ENCODE measurements around the gene ZNF33B. TPM values are rescaled to one million over a fixed set of nuclear protein-coding genes. Genes with fewer than 3 reads are reported as not detected.

Gene ZNF33B
- total RNA-seq, 1 donor from 2014 or later: 7.9 TPM

DNA sequence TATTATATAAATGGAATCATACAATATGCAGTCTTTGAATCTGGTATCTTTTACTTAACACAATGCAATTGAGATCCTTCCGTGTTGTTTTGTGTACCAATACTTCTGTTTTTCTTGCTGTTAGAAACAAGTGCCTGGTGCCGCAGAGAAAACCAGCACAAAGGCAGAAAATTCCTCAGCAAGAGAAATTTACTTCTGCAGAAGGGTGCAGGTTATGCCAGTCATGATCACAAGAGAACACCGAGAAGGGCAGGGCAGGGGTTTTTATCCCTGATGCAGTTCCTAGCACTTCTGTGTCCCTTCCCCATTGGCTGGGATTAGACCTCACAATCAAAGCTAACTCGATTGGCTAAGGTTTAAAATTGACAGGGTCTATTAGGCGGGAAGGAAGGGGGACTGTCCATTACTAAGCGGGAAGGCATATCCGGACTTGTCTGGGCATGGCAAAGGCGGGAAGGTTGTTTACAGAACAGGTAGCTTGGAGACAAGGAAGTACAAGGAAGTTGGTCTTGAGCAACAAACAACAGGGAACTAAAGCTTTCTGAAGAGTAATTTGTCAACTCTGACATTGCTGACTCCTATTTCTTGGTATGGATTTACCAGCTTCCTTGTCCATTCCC, 2.4 kb upstream of the ZNF33B start:
- no peak for DNase-seq (ENCODE audit: low spot score)
- Mint-ChIP-seq H3K27ac (no peak overlapping the region), H3K4me1 (ENCODE audit: low read depth) (peaks cover 19% of the 10 kb centered on the region), H3K27me3 (ENCODE audit: insufficient read depth) (peaks cover 2% of the 10 kb centered on the region), H3K9me3 (no peaks in the 10 kb centered on the region), H3K4me3 (peak overlapping the region; percentile 19), H3K36me3 (ENCODE audit: low read depth) (peaks cover 6% of the 10 kb centered on the region)
- intact Hi-C loops (cut with micrococcal nuclease): no loop called here

- DNase-seq (ENCODE audit: low spot score): no peak
- H3K27ac Mint-ChIP-seq: peak overlapping the region; percentile 98
- peak overlapping the region; percentile 98 for H3K4me3 Mint-ChIP-seq
- peaks cover 2% of the 10 kb centered on the region for H3K27me3 Mint-ChIP-seq (ENCODE audit: insufficient read depth)
- no peaks in the 10 kb centered on the region for H3K9me3 Mint-ChIP-seq
- intact Hi-C loops (cut with micrococcal nuclease): loop anchor here (1.0 to 10.0 kb wide), 10 partner anchors 87 to 1178 kb away; partner anchors contain the start of gene BMS1
- H3K4me1 Mint-ChIP-seq (ENCODE audit: low read depth): peaks cover 19% of the 10 kb centered on the region
- peaks cover 14% of the 10 kb centered on the region for H3K36me3 Mint-ChIP-seq (ENCODE audit: low read depth)
Measured at GRCh38 chr10:42638821-42639270, 476 bp upstream of the ZNF33B start.

- peak overlapping the region; percentile 98 for H3K27ac Mint-ChIP-seq
- H3K27me3 Mint-ChIP-seq (ENCODE audit: insufficient read depth): no peaks in the 10 kb centered on the region
- peak overlapping the region; percentile 98 for H3K4me3 Mint-ChIP-seq
- DNase-seq (ENCODE audit: low spot score): no peak
- peaks cover 17% of the 10 kb centered on the region for H3K36me3 Mint-ChIP-seq (ENCODE audit: low read depth)
- H3K9me3 Mint-ChIP-seq: no peaks in the 10 kb centered on the region
- H3K4me1 Mint-ChIP-seq (ENCODE audit: low read depth): peaks cover 27% of the 10 kb centered on the region
- intact Hi-C loops (cut with micrococcal nuclease): loop anchor here (1.0 to 10.0 kb wide), 10 partner anchors 85 to 1180 kb away; partner anchors contain the start of gene BMS1
Measured at GRCh38 chr10:42637648-42638054, 719 bp downstream of the ZNF33B start.

DNA sequence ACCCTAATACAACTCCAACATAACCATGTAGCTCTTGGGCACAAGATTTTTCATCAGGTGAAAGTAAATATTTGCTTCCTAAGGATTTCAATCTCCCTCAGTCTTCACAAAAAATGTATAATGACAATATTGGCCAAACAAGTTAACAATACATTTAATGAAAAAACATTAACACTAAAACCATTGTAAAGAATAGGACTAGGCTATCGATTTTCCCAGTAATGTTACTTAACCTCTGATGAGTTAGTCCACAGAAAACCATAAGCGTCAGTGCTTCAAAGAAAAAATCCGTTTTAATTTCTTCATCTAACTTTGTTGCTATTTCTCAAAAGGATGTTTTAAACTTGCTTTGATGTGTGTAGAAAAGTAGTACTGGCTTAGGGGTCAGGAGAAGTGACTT, 1.2 kb downstream of the ZNF33B start:
- peak overlapping the region; percentile 98 for H3K27ac Mint-ChIP-seq
- no peaks in the 10 kb centered on the region for H3K27me3 Mint-ChIP-seq (ENCODE audit: insufficient read depth)
- DNase-seq (ENCODE audit: low spot score): no peak
- intact Hi-C loops (cut with micrococcal nuclease): loop anchor here (5.0 to 10.0 kb wide), 3 partner anchors 165 to 1180 kb away; no protein-coding TSS in a partner anchor
- peak overlapping the region; percentile 98 for H3K4me3 Mint-ChIP-seq
- peaks cover 29% of the 10 kb centered on the region for H3K4me1 Mint-ChIP-seq (ENCODE audit: low read depth)
- no peaks in the 10 kb centered on the region for H3K9me3 Mint-ChIP-seq
- peaks cover 17% of the 10 kb centered on the region for H3K36me3 Mint-ChIP-seq (ENCODE audit: low read depth)

DNA sequence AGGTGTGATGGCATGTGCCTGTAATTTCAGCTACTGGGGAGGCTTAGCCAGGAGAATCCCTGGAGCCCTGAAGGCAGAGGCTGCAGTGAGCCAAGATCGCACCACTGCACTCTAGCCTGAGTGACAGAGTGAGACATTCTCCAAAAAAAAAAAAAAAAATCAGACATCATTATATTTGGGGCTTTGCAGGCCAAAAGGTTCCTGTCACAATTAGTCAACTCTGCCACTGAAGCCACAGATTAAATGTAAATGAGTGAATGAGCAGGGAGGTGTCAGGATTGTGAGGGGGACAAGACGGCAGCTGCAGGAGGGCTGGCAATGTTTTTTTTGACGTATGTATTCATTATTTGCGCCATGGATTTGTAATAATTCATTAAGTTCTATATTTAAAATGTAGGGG, 3.3 kb downstream of the ZNF33B start:
- intact Hi-C loops (cut with micrococcal nuclease): loop anchor here (5.0 to 10.0 kb wide), 3 partner anchors 167 to 1182 kb away; no protein-coding TSS in a partner anchor
- Mint-ChIP-seq H3K36me3 (ENCODE audit: low read depth) (peaks cover 25% of the 10 kb centered on the region), H3K27me3 (ENCODE audit: insufficient read depth) (no peaks in the 10 kb centered on the region), H3K9me3 (no peaks in the 10 kb centered on the region), H3K4me3 (no peak overlapping the region), H3K27ac (no peak overlapping the region), H3K4me1 (ENCODE audit: low read depth) (peaks cover 38% of the 10 kb centered on the region)
- DNase-seq (ENCODE audit: low spot score): no peak

GRCh38 chr10:42632564-42632963, 5.8 kb downstream of the ZNF33B start:
- Mint-ChIP-seq H3K36me3 (ENCODE audit: low read depth) (peaks cover 43% of the 10 kb centered on the region), H3K4me3 (no peak overlapping the region), H3K9me3 (peaks cover 5% of the 10 kb centered on the region), H3K27ac (no peak overlapping the region), H3K4me1 (ENCODE audit: low read depth) (peaks cover 44% of the 10 kb centered on the region), H3K27me3 (ENCODE audit: insufficient read depth) (no peaks in the 10 kb centered on the region)
- intact Hi-C loops (cut with micrococcal nuclease): loop anchor here (10.0 kb wide), 1 partner anchor 962 kb away; no protein-coding TSS in a partner anchor
- DNase-seq (ENCODE audit: low spot score): no peak

DNA sequence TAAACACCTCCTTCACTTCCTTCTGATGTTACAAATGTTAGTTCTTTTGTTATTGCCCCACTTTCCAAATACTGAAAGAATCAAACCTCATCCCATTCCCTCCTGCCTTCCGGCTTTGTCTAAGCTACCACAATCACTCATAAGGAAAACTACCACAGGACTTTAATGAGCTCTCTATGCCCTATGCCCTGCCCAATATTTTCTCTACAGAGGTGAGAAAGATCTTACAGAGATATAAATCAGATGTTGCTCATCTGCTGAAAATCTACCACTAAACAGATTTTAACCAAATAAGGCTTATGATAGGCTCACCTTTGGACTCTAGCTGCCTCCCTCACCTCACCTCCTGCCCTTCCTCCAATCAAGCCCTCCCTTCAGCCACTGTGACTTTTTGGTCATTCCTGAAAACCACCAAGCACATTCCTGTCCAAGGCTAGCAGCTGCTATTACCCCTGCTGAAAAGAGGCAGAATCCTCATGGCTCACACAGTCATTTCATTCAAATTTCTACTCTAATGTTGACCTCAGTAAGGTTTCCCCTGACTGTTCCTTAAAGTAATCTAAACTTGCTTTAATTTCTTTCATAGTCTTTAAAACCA, 7.7 kb downstream of the ZNF33B start:
- peaks cover 11% of the 10 kb centered on the region for H3K9me3 Mint-ChIP-seq
- peak overlapping the region; percentile 72 for H3K27ac Mint-ChIP-seq
- peaks cover 29% of the 10 kb centered on the region for H3K4me1 Mint-ChIP-seq (ENCODE audit: low read depth)
- intact Hi-C loops (cut with micrococcal nuclease): loop anchor here (10.0 kb wide), 1 partner anchor 964 kb away; no protein-coding TSS in a partner anchor
- H3K36me3 Mint-ChIP-seq (ENCODE audit: low read depth): peaks cover 50% of the 10 kb centered on the region
- no peaks in the 10 kb centered on the region for H3K27me3 Mint-ChIP-seq (ENCODE audit: insufficient read depth)
- H3K4me3 Mint-ChIP-seq: peak overlapping the region; percentile 24
- no peak for DNase-seq (ENCODE audit: low spot score)

GRCh38 chr10:42623929-42624328, 14.4 kb downstream of the ZNF33B start:
- Mint-ChIP-seq H3K27ac (no peak overlapping the region), H3K27me3 (ENCODE audit: insufficient read depth) (no peaks in the 10 kb centered on the region)
- intact Hi-C loops (cut with micrococcal nuclease): no loop called here

GRCh38 chr10:42618424-42618823, 19.9 kb downstream of the ZNF33B start:
- Mint-ChIP-seq H3K4me1 (ENCODE audit: low read depth) (peaks cover 13% of the 10 kb centered on the region), H3K4me3 (no peak overlapping the region), H3K9me3 (peaks cover 13% of the 10 kb centered on the region), H3K36me3 (ENCODE audit: low read depth) (peaks cover 52% of the 10 kb centered on the region), H3K27ac (no peak overlapping the region), H3K27me3 (ENCODE audit: insufficient read depth) (no peaks in the 10 kb centered on the region)
- DNase-seq (ENCODE audit: low spot score): no peak
- intact Hi-C loops (cut with micrococcal nuclease): no loop called here

More at GRCh38 chr10:42623929-42624328, 14.4 kb downstream of the ZNF33B start:
- Mint-ChIP-seq H3K9me3 (peaks cover 22% of the 10 kb centered on the region), H3K4me1 (ENCODE audit: low read depth) (peaks cover 13% of the 10 kb centered on the region), H3K36me3 (ENCODE audit: low read depth) (peaks cover 60% of the 10 kb centered on the region), H3K4me3 (no peak overlapping the region)
- DNase-seq (ENCODE audit: low spot score): no peak

DNA sequence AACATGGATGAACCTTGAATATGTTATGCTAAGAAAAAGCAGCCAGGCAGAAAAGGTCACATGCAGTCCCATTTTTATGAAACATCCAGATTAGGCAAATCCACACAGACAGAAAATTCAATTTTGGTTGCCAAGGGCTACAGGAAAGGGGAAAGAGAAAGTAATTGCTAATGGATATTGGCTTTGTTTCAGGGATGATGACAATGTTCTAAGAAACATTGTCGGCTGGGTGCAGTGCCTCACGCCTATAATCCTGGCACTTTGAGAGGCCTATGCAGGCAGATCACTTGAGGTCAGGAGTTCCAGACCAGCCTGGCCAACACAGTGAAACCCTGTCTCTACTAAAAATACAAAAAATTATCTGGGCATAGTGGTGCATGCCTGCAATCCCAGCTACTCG, 23.0 kb downstream of the ZNF33B start:
- Mint-ChIP-seq H3K4me3 (no peak overlapping the region), H3K27me3 (ENCODE audit: insufficient read depth) (no peaks in the 10 kb centered on the region), H3K36me3 (ENCODE audit: low read depth) (peaks cover 50% of the 10 kb centered on the region), H3K9me3 (peaks cover 13% of the 10 kb centered on the region), H3K27ac (no peak overlapping the region), H3K4me1 (ENCODE audit: low read depth) (peaks cover 13% of the 10 kb centered on the region)
- intact Hi-C loops (cut with micrococcal nuclease): no loop called here
- no peak for DNase-seq (ENCODE audit: low spot score)

- Mint-ChIP-seq H3K27ac (no peak overlapping the region), H3K4me1 (ENCODE audit: low read depth) (no peaks in the 10 kb centered on the region), H3K9me3 (peaks cover 38% of the 10 kb centered on the region), H3K36me3 (ENCODE audit: low read depth) (peaks cover 52% of the 10 kb centered on the region), H3K27me3 (ENCODE audit: insufficient read depth) (no peaks in the 10 kb centered on the region), H3K4me3 (no peak overlapping the region)
- intact Hi-C loops (cut with micrococcal nuclease): no loop called here
- DNase-seq (ENCODE audit: low spot score): no peak
Measured at GRCh38 chr10:42609872-42610271, 28.5 kb downstream of the ZNF33B start.

DNA sequence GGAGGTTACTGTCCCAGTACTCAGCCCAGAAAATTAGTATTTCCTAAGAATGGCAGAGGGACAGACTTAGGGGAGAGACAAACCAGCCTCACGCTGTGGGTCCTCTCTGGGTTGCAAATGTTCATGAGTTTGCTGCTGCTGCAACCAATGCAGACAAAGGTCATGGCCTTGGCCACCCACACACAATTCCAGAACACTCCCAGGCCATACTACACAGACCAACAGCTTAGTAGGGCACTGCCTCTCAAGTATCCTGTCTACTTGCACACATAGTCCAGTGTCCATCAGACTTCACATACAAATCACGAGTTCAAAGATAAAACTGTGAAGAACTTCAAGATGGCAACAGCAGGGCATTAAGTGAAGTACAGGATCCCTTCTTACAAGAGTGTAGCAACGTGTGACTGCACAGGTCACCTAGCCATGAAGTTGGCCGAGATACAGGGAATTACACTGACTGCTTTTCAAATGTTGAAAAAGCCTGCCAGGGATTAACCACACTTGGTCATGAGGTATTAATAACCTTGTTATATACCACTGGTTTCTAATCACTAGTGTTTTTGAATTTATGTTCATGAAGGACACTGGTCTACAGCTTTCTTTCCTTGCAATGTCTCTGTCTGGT, 40.0 kb downstream of the ZNF33B start:
- Mint-ChIP-seq H3K4me1 (ENCODE audit: low read depth) (no peaks in the 10 kb centered on the region), H3K27ac (no peak overlapping the region), H3K9me3 (peaks cover 78% of the 10 kb centered on the region), H3K27me3 (ENCODE audit: insufficient read depth) (no peaks in the 10 kb centered on the region), H3K4me3 (no peak overlapping the region), H3K36me3 (ENCODE audit: low read depth) (peaks cover 44% of the 10 kb centered on the region)
- no peak for DNase-seq (ENCODE audit: low spot score)
- intact Hi-C loops (cut with micrococcal nuclease): no loop called here

DNA sequence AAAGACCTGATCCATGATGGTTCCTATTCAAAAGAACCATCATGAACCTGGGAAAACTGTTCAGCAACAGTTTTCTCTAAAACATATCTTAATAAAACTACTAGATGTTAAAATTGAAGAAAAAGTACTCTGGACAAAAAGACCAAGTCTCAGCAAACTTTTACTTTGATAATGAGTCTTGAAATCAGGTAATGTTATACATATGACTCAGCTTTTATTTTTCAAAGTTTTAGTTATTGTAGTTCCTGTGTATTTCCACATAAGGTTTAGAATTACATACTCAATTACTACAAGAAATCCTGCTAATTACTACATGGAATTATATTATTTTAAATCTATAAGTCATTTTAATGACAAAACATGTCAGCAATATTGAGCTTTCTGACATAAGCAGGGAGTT, 42.2 kb downstream of the ZNF33B start:
- Mint-ChIP-seq H3K27me3 (ENCODE audit: insufficient read depth) (no peaks in the 10 kb centered on the region), H3K4me3 (no peak overlapping the region), H3K4me1 (ENCODE audit: low read depth) (no peaks in the 10 kb centered on the region), H3K27ac (no peak overlapping the region), H3K36me3 (ENCODE audit: low read depth) (peaks cover 54% of the 10 kb centered on the region), H3K9me3 (peaks cover 84% of the 10 kb centered on the region)
- DNase-seq (ENCODE audit: low spot score): no peak
- intact Hi-C loops (cut with micrococcal nuclease): no loop called here

Measured in activated T-helper 1 cell treated with anti-CD3 and anti-CD28 coated beads, Interleukin-12 subunit alpha, Interleukin-12 subunit beta, Interleukin-2, Interleukin-4 antibody, amounts not matched to agents 30 ng/mL and 10 ng/mL and 1 ng/mL, durations not matched to agents 14 hours and 24 hours and 36 hours (primary cell).